ENCODE results near the gene RUSC1. TPM values are rescaled to one million over a fixed set of nuclear protein-coding genes. Genes with fewer than 3 reads are reported as not detected.

Gene RUSC1
- total RNA-seq, 1 donor from 2014 or later: 67.1 TPM

GRCh38 chr1:155313261-155313660, 7.4 kb upstream of the RUSC1 start:
- Mint-ChIP-seq H3K27me3 (ENCODE audit: unreplicated experiment) (peaks cover 26% of the 10 kb centered on the region), H3K36me3 (ENCODE audit: low read depth, unreplicated experiment) (peaks cover 44% of the 10 kb centered on the region), H3K4me3 (ENCODE audit: unreplicated experiment) (peak overlapping the region; percentile 54), H3K27ac (ENCODE audit: unreplicated experiment) (peak overlapping the region; percentile 21), H3K9me3 (ENCODE audit: unreplicated experiment) (no peaks in the 10 kb centered on the region), H3K4me1 (ENCODE audit: unreplicated experiment) (peaks cover 50% of the 10 kb centered on the region)
- no peak for DNase-seq (ENCODE audit: low spot score)
- TF ChIP-seq CTCF (IDR thresholded peaks at IDR 0.05; ENCODE audit: unreplicated experiment): no peak

GRCh38 chr1:155316922-155317321, 3.8 kb upstream of the RUSC1 start:
- no peak for TF ChIP-seq CTCF (IDR thresholded peaks at IDR 0.05; ENCODE audit: unreplicated experiment)
- Mint-ChIP-seq H3K9me3 (ENCODE audit: unreplicated experiment) (no peaks in the 10 kb centered on the region), H3K4me1 (ENCODE audit: unreplicated experiment) (peaks cover 50% of the 10 kb centered on the region), H3K27ac (ENCODE audit: unreplicated experiment) (no peak overlapping the region), H3K27me3 (ENCODE audit: unreplicated experiment) (peaks cover 6% of the 10 kb centered on the region), H3K4me3 (ENCODE audit: unreplicated experiment) (peak overlapping the region; percentile 44), H3K36me3 (ENCODE audit: low read depth, unreplicated experiment) (peaks cover 40% of the 10 kb centered on the region)
- no peak for DNase-seq (ENCODE audit: low spot score)

- no peaks in the 10 kb centered on the region for H3K9me3 Mint-ChIP-seq (ENCODE audit: unreplicated experiment)
- peak overlapping the region; percentile 67 for H3K4me3 Mint-ChIP-seq (ENCODE audit: unreplicated experiment)
- no peak for TF ChIP-seq CTCF (IDR thresholded peaks at IDR 0.05; ENCODE audit: unreplicated experiment)
- no peak for DNase-seq (ENCODE audit: low spot score)
- no peak overlapping the region for H3K27ac Mint-ChIP-seq (ENCODE audit: unreplicated experiment)
- peaks cover 47% of the 10 kb centered on the region for H3K4me1 Mint-ChIP-seq (ENCODE audit: unreplicated experiment)
- peaks cover 33% of the 10 kb centered on the region for H3K36me3 Mint-ChIP-seq (ENCODE audit: low read depth, unreplicated experiment)
- H3K27me3 Mint-ChIP-seq (ENCODE audit: unreplicated experiment): peaks cover 6% of the 10 kb centered on the region
These were observed 2.6 kb upstream of the RUSC1 start for GRCh38 chr1:155318082-155318481.

- no peaks in the 10 kb centered on the region for H3K9me3 Mint-ChIP-seq (ENCODE audit: unreplicated experiment)
- no peak for DNase-seq (ENCODE audit: low spot score)
- H3K36me3 Mint-ChIP-seq (ENCODE audit: low read depth, unreplicated experiment): peaks cover 27% of the 10 kb centered on the region
- H3K27me3 Mint-ChIP-seq (ENCODE audit: unreplicated experiment): peaks cover 6% of the 10 kb centered on the region
- peak overlapping the region; percentile 88 for H3K4me3 Mint-ChIP-seq (ENCODE audit: unreplicated experiment)
- no peak for TF ChIP-seq CTCF (IDR thresholded peaks at IDR 0.05; ENCODE audit: unreplicated experiment)
- peaks cover 41% of the 10 kb centered on the region for H3K4me1 Mint-ChIP-seq (ENCODE audit: unreplicated experiment)
- H3K27ac Mint-ChIP-seq (ENCODE audit: unreplicated experiment): peak overlapping the region; percentile 40
These were observed 1.2 kb upstream of the RUSC1 start for GRCh38 chr1:155319536-155319935.

GRCh38 chr1:155320252-155320651, 442 bp upstream of the RUSC1 start:
- no peak for DNase-seq (ENCODE audit: low spot score)
- Mint-ChIP-seq H3K9me3 (ENCODE audit: unreplicated experiment) (no peaks in the 10 kb centered on the region), H3K27me3 (ENCODE audit: unreplicated experiment) (peaks cover 6% of the 10 kb centered on the region), H3K36me3 (ENCODE audit: low read depth, unreplicated experiment) (peaks cover 23% of the 10 kb centered on the region), H3K4me1 (ENCODE audit: unreplicated experiment) (peaks cover 41% of the 10 kb centered on the region), H3K27ac (ENCODE audit: unreplicated experiment) (peak overlapping the region; percentile 59), H3K4me3 (ENCODE audit: unreplicated experiment) (peak overlapping the region; percentile 88)
- TF ChIP-seq CTCF (IDR thresholded peaks at IDR 0.05; ENCODE audit: unreplicated experiment): no peak
